Hepatocyte (in vitro differentiated cells): ENCODE data around the gene ZNHIT6. TPM values are rescaled to one million over a fixed set of nuclear protein-coding genes. Genes with fewer than 3 reads are reported as not detected.

Source experiments
- DNase-seq: peaks from one replicate; pipeline ENCODE4 v3.0.0-alpha.2; 2016; ENCODE audit warnings: low spot score
- H2AFZ ChIP-seq: fragments of 200-600 bp; sonication (generic); 2 replicates; pipeline ENCODE4 v1.6.0; 2016; ENCODE audit warnings: antibody characterized with exemption, mild to moderate bottlenecking
- H3K27ac ChIP-seq: fragments of 200-600 bp; sonication (generic); 2 replicates; pipeline ENCODE4 v1.5.1; 2016; ENCODE audit warnings: mild to moderate bottlenecking
- H3K27me3 ChIP-seq: fragments of 200-600 bp; sonication (generic); 2 replicates; pipeline ENCODE4 v1.6.1; 2016
- H3K36me3 ChIP-seq: fragments of 200-600 bp; sonication (generic); replicated peaks from 2 replicates; pipeline ENCODE4 v1.5.1; 2016; ENCODE audit warnings: low read depth; ENCODE audit not compliant: insufficient read depth
- H3K4me1 ChIP-seq: fragments of 200-600 bp; sonication (generic); 2 replicates; pipeline ENCODE4 v1.5.1; 2016; ENCODE audit warnings: mild to moderate bottlenecking, moderate library complexity; ENCODE audit not compliant: insufficient read depth
- H3K4me2 ChIP-seq: fragments of 200-600 bp; sonication (generic); 2 replicates; pipeline ENCODE4 v1.6.0; 2016
- H3K4me3 ChIP-seq: fragments of 200-600 bp; sonication (generic); 2 replicates; pipeline ENCODE4 v1.5.1; 2016; ENCODE audit warnings: mild to moderate bottlenecking
- H3K79me2 ChIP-seq: fragments of 200-600 bp; sonication (generic); 2 replicates; pipeline ENCODE4 v1.6.0; 2017; ENCODE audit warnings: mild to moderate bottlenecking
- H3K9me2 ChIP-seq: fragments of 200-600 bp; sonication (generic); replicated peaks from 2 replicates; pipeline ENCODE4 v1.6.0; 2017; ENCODE audit warnings: mild to moderate bottlenecking; ENCODE audit not compliant: insufficient read depth
- H3K9me3 ChIP-seq: fragments of 200-600 bp; sonication (generic); 2 replicates; pipeline ENCODE4 v1.5.1; 2016; ENCODE audit warnings: low read depth, mild to moderate bottlenecking
- H4K20me1 ChIP-seq: fragments of 200-600 bp; sonication (generic); 2 replicates; pipeline ENCODE4 v1.6.0; 2016; ENCODE audit warnings: mild to moderate bottlenecking; ENCODE audit not compliant: insufficient read depth, poor library complexity, severe bottlenecking
- CTCF ChIP-seq: fragments of 200-600 bp; sonication (generic); IDR thresholded peaks from 2 replicates; pipeline ENCODE4 v1.5.1; 2016; ENCODE audit warnings: antibody characterized with exemption, mild to moderate bottlenecking; ENCODE audit not compliant: poor library complexity
- EZH2 ChIP-seq: fragments of 200-600 bp; sonication (generic); IDR thresholded peaks from 2 replicates; pipeline ENCODE4 v1.6.1; 2016; ENCODE audit warnings: antibody characterized with exemption, mild to moderate bottlenecking, borderline replicate concordance
- EZH2phosphoT487 ChIP-seq: fragments of 200-600 bp; sonication (generic); IDR thresholded peaks from one replicate; pipeline ENCODE4 v1.6.1; 2018; ENCODE audit warnings: antibody characterized with exemption, mild to moderate bottlenecking, low read depth, moderate library complexity; ENCODE audit not compliant: unreplicated experiment, severe bottlenecking
- WGBS: methylation state at CpG from one replicate; pipeline ENCODE4 v1.1.6; 2016; ENCODE audit warnings: low lambda C conversion rate; ENCODE audit errors: missing lambda C conversion rate; 5-methylcytosine and 5-hydroxymethylcytosine counted together
- polyA plus RNA-seq: library from polyadenylated mRNA; unstranded; fragments of >200 nt; fragmentation: Nextera tagmentation; extraction: Ambion mirVana; gene quantifications from 2 replicates; pipeline ENCODE4 v1.2.1, GENCODE V29; 2016
- total RNA-seq: library from RNA; depleted of rRNA; stranded (reverse); fragments of >200 nt; gene quantifications from 2 replicates; pipeline ENCODE4 v1.2.3, GENCODE V29; 2014

ZNHIT6 gene
- total and polyA plus RNA-seq, 2 experiments from 2014 or later, result 13.5 to 14.2 TPM

- no peaks in the 10 kb centered on the region for H3K27me3 ChIP-seq
- no peaks in the 10 kb centered on the region for H4K20me1 ChIP-seq
- no peaks in the 10 kb centered on the region for H3K9me3 ChIP-seq
- no peak overlapping the region for H2AFZ ChIP-seq
- no peaks in the 10 kb centered on the region for H3K36me3 ChIP-seq
- WGBS, result 79% methylated on average over 1 of the region's 1 CpG
- no peaks in the 10 kb centered on the region for H3K4me1 ChIP-seq
- H3K27ac ChIP-seq, result peak overlapping the region; percentile 4
- TF ChIP-seq EZH2, result no peak
- no peak for TF ChIP-seq CTCF
- no peak for TF ChIP-seq EZH2phosphoT487
- no peak overlapping the region for H3K4me2 ChIP-seq
- no peak overlapping the region for H3K4me3 ChIP-seq
- DNase-seq, result no peak
- H3K9me2 ChIP-seq, result no peaks in the 10 kb centered on the region
- no peaks in the 10 kb centered on the region for H3K79me2 ChIP-seq
Measured at GRCh38 chr1:85672031-85672660, 36.1 kb downstream of the ZNHIT6 start.

- DNase-seq, result no peak
Measured at GRCh38 chr1:85665932-85666331, 42.3 kb downstream of the ZNHIT6 start.

GRCh38 chr1:85663382-85663781 lies 44.9 kb downstream of the ZNHIT6 start:
- Histone ChIP-seq H3K4me3 (no peak overlapping the region), H3K79me2 (no peaks in the 10 kb centered on the region), H3K27me3 (no peaks in the 10 kb centered on the region), H3K4me2 (no peak overlapping the region), H3K27ac (no peak overlapping the region), H4K20me1 (no peaks in the 10 kb centered on the region), H3K9me3 (no peaks in the 10 kb centered on the region), H3K9me2 (no peaks in the 10 kb centered on the region), H2AFZ (no peak overlapping the region), H3K36me3 (no peaks in the 10 kb centered on the region), H3K4me1 (no peaks in the 10 kb centered on the region)
- no peak for TF ChIP-seq CTCF
- no peak for TF ChIP-seq EZH2
- TF ChIP-seq EZH2phosphoT487, result no peak
- no peak for DNase-seq
- WGBS, result 98% methylated on average over 2 of the region's 2 CpGs

More at GRCh38 chr1:85665932-85666331, 42.3 kb downstream of the ZNHIT6 start:
- Histone ChIP-seq H2AFZ (no peak overlapping the region), H3K79me2 (no peaks in the 10 kb centered on the region), H3K27ac (no peak overlapping the region), H3K4me3 (no peak overlapping the region), H3K36me3 (no peaks in the 10 kb centered on the region), H4K20me1 (no peaks in the 10 kb centered on the region), H3K9me2 (no peaks in the 10 kb centered on the region), H3K9me3 (no peaks in the 10 kb centered on the region), H3K4me1 (no peaks in the 10 kb centered on the region), H3K4me2 (no peak overlapping the region), H3K27me3 (no peaks in the 10 kb centered on the region)
- no peak for TF ChIP-seq EZH2phosphoT487
- TF ChIP-seq EZH2, result no peak
- no peak for TF ChIP-seq CTCF
- 100% methylated on average over 1 of the region's 1 CpG for WGBS
